IMR-90 (cell line): ENCODE results near the gene RASSF3. TPM values are rescaled to one million over a fixed set of nuclear protein-coding genes. Genes with fewer than 3 reads are reported as not detected.

Experiments used
- ATAC-seq: fragments of 200-7000 bp; cut with Tn5 transposase; 2 replicates; pipeline ENCODE4 v1.9.1; 2020; ENCODE audit warnings: low read depth, mild to moderate bottlenecking, moderate library complexity
- BruUV-seq: library from RNA; stranded (reverse); fragments of 400-500 nt; replicated peaks from 2 replicates; lab custom pipeline; 2021; lab: Mats Ljungman, UMichigan
- CTCF ChIA-PET: fragments of 300-600 bp; formaldehyde crosslinking; extraction: SDS; loops from one replicate; lab custom pipeline; 2021; ENCODE audit warnings: antibody characterized with exemption; lab: Yijun Ruan, JAX
- POLR2A ChIA-PET: fragments of 300-600 bp; sonication (Branson Sonifier 250); formaldehyde crosslinking; loops from one replicate; lab custom pipeline; 2022; ENCODE audit warnings: antibody characterized with exemption; ENCODE audit not compliant: unreplicated experiment; lab: Charles Lee
- DNase-seq: peaks from one replicate; pipeline ENCODE4 v3.0.0; 2013
- H2AFZ ChIP-seq: replicated peaks from 2 replicates; pipeline ENCODE3; 2013; ENCODE audit warnings: low read length, mild to moderate bottlenecking; ENCODE audit not compliant: poor library complexity
- H2AK5ac ChIP-seq: 2 replicates; pipeline ENCODE4 v1.6.1; 2013; ENCODE audit warnings: low read depth, low read length, inconsistent platforms
- H2AK9ac ChIP-seq: replicated peaks from 2 replicates; pipeline ENCODE3; 2013; ENCODE audit warnings: mild to moderate bottlenecking, low read depth, low read length, moderate library complexity; ENCODE audit not compliant: poor library complexity
- H2BK120ac ChIP-seq: 2 replicates; pipeline ENCODE4 v1.6.1; 2013; ENCODE audit warnings: low read depth, low read length, inconsistent platforms
- H2BK15ac ChIP-seq: 3 replicates; pipeline ENCODE4 v1.6.1; 2013; ENCODE audit warnings: low read depth, low read length, inconsistent platforms
- H2BK20ac ChIP-seq: 2 replicates; pipeline ENCODE4 v1.6.1; 2013; ENCODE audit warnings: low read depth, mild to moderate bottlenecking, inconsistent platforms, low read length, moderate library complexity
- H2BK5ac ChIP-seq: 2 replicates; pipeline ENCODE4 v1.6.1; 2013; ENCODE audit warnings: mild to moderate bottlenecking, low read depth, low read length, inconsistent platforms; ENCODE audit not compliant: poor library complexity, severe bottlenecking
- H3K14ac ChIP-seq: replicated peaks from 2 replicates; pipeline ENCODE4 v1.6.1; 2013; ENCODE audit warnings: low read depth, low read length, inconsistent platforms
- H3K18ac ChIP-seq: 2 replicates; pipeline ENCODE4 v1.6.1; 2013; ENCODE audit warnings: low read depth, low read length, control low read depth
- H3K23ac ChIP-seq: 2 replicates; pipeline ENCODE4 v1.6.1; 2013; ENCODE audit warnings: low read depth, low read length, inconsistent platforms
- H3K27ac ChIP-seq: 2 replicates; pipeline ENCODE4 v1.5.1; 2013; ENCODE audit warnings: mild to moderate bottlenecking, control low read depth, low read length; ENCODE audit not compliant: insufficient read depth
- H3K27me3 ChIP-seq: 2 replicates; pipeline ENCODE4 v1.6.1; 2013; ENCODE audit warnings: low read length; ENCODE audit not compliant: control insufficient read depth, insufficient read depth
- H3K36me3 ChIP-seq: 2 replicates; pipeline ENCODE4 v1.6.1; 2013; ENCODE audit warnings: low read length, mixed read lengths; ENCODE audit not compliant: control insufficient read depth, insufficient read depth
- H3K4ac ChIP-seq: 2 replicates; pipeline ENCODE4 v1.6.1; 2013; ENCODE audit warnings: low read depth, low read length, inconsistent platforms
- H3K4me1 ChIP-seq: 2 replicates; pipeline ENCODE4 v1.6.1; 2013; ENCODE audit warnings: low read length, mixed read lengths; ENCODE audit not compliant: control insufficient read depth, insufficient read depth
- H3K4me2 ChIP-seq: 2 replicates; pipeline ENCODE4 v1.6.1; 2013; ENCODE audit warnings: low read depth, mild to moderate bottlenecking, control low read depth, low read length, moderate library complexity
- H3K4me3 ChIP-seq: 2 replicates; pipeline ENCODE4 v1.5.1; 2013; ENCODE audit warnings: low read depth, mild to moderate bottlenecking, control low read depth, low read length, moderate library complexity; ENCODE audit not compliant: insufficient read depth
- H3K56ac ChIP-seq: 2 replicates; pipeline ENCODE4 v1.6.1; 2013; ENCODE audit warnings: low read length, inconsistent platforms; ENCODE audit not compliant: insufficient read depth; ENCODE audit errors: extremely low read depth
- H3K79me1 ChIP-seq, 2 experiments: 2 replicates each; pipeline ENCODE4 v1.6.1; 2013; ENCODE audit warnings: low read length in 2 of 2, inconsistent platforms in 1 of 2, low read depth in 1 of 2
- H3K9ac ChIP-seq: 2 replicates; pipeline ENCODE4 v1.6.1; 2013; ENCODE audit warnings: low read depth, low read length, control low read depth
- H3K9me1 ChIP-seq: 2 replicates; pipeline ENCODE4 v1.6.1; 2013; ENCODE audit warnings: low read length, inconsistent platforms; ENCODE audit not compliant: insufficient read depth
- H3K9me3 ChIP-seq: 2 replicates; pipeline ENCODE4 v1.6.1; 2013; ENCODE audit warnings: low read length; ENCODE audit not compliant: control insufficient read depth, insufficient read depth
- H4K20me1 ChIP-seq: 2 replicates; pipeline ENCODE4 v1.6.1; 2013; ENCODE audit warnings: low read length, inconsistent platforms; ENCODE audit not compliant: insufficient read depth
- H4K5ac ChIP-seq: 2 replicates; pipeline ENCODE4 v1.6.1; 2013; ENCODE audit warnings: mild to moderate bottlenecking, low read depth, low read length, control low read depth
- H4K8ac ChIP-seq, 2 experiments: 2 replicates each; pipeline ENCODE4 v1.6.1; 2013; ENCODE audit warnings: low read depth in 2 of 2, low read length in 2 of 2, control low read depth in 1 of 2, inconsistent platforms in 1 of 2
- H4K91ac ChIP-seq: 2 replicates; pipeline ENCODE4 v1.6.1; 2013; ENCODE audit warnings: low read depth, low read length, inconsistent platforms; ENCODE audit not compliant: insufficient read depth
- BHLHE40 ChIP-seq: fragments of 150-350 bp; IDR thresholded peaks from 2 replicates; pipeline ENCODE4 v1.6.1; 2016; ENCODE audit warnings: mild to moderate bottlenecking, low read depth, low read length
- CEBPB ChIP-seq: IDR thresholded peaks from 2 replicates; pipeline ENCODE4 v1.6.1; 2012; ENCODE audit warnings: low read depth, low read length, improper control_type of control experiment
- CHD1 ChIP-seq: IDR thresholded peaks from 2 replicates; pipeline ENCODE4 v1.6.1; 2012; ENCODE audit warnings: low read depth, low read length, improper control_type of control experiment
- CTCF ChIP-seq: conservative IDR thresholded peaks from 2 replicates; pipeline ENCODE4 v1.5.1; 2012; ENCODE audit warnings: mild to moderate bottlenecking, low read depth, low read length, improper control_type of control experiment
- ELK1 ChIP-seq: fragments of 150-350 bp; IDR thresholded peaks from 2 replicates; pipeline ENCODE4 v1.6.1; 2016; ENCODE audit warnings: low read depth, mild to moderate bottlenecking, low read length, moderate library complexity, borderline replicate concordance
- FOS ChIP-seq: fragments of 150-350 bp; IDR thresholded peaks from 2 replicates; pipeline ENCODE4 v1.6.1; 2016; ENCODE audit warnings: low read depth, low read length
- MAFK ChIP-seq: IDR thresholded peaks from 2 replicates; pipeline ENCODE4 v1.6.1; 2012; ENCODE audit warnings: low read depth, low read length, improper control_type of control experiment
- MAZ ChIP-seq: IDR thresholded peaks from 2 replicates; pipeline ENCODE4 v1.6.1; 2012; ENCODE audit warnings: low read depth, mild to moderate bottlenecking, low read length, improper control_type of control experiment, moderate library complexity, borderline replicate concordance
- MXI1 ChIP-seq: IDR thresholded peaks from 2 replicates; pipeline ENCODE4 v1.6.1; 2012; ENCODE audit warnings: low read depth, mild to moderate bottlenecking, low read length, moderate library complexity, borderline replicate concordance
- NFE2L2 ChIP-seq: fragments of 150-350 bp; IDR thresholded peaks from 2 replicates; pipeline ENCODE4 v1.6.1; 2016; ENCODE audit warnings: low read depth, mild to moderate bottlenecking, low read length
- POLR2A ChIP-seq: IDR thresholded peaks from 2 replicates; pipeline ENCODE4 v1.6.1; 2012; ENCODE audit warnings: mild to moderate bottlenecking, low read depth, low read length
- RAD21 ChIP-seq: IDR thresholded peaks from 2 replicates; pipeline ENCODE4 v1.6.1; 2012; ENCODE audit warnings: low read length, improper control_type of control experiment
- RFX5 ChIP-seq: IDR thresholded peaks from 2 replicates; pipeline ENCODE4 v1.8.0; 2012; ENCODE audit warnings: low read depth, mild to moderate bottlenecking, low read length, moderate library complexity
- USF2 ChIP-seq: fragments of 150-350 bp; IDR thresholded peaks from 2 replicates; pipeline ENCODE4 v1.6.1; 2017; ENCODE audit warnings: mild to moderate bottlenecking, antibody characterized with exemption, low read length, low read depth
- WGBS, 2 experiments: methylation state at CpG; one replicate each; pipeline versions ENCODE4 v1.1.5 to v1.1.7; 2013; ENCODE audit warnings: missing lambda C conversion rate in 2 of 2; ENCODE audit not compliant: insufficient read length in 1 of 2; ENCODE audit errors: extremely low coverage in 2 of 2; 5-methylcytosine and 5-hydroxymethylcytosine counted together
- dilution Hi-C: fragments of 300-500 bp; cut with HindIII; formaldehyde crosslinking; loops from one replicate; pipeline ENCODE4 v1.14.3; 2018; ENCODE audit warnings: low sequenced_read_pairs; ENCODE audit not compliant: unreplicated experiment
- in situ Hi-C: fragments of 300-500 bp; cut with MboI; formaldehyde crosslinking; loops from 3 replicates; pipeline ENCODE4 v1.14.3; 2019; ENCODE audit warnings: low sequenced_read_pairs, inconsistent platforms, mixed read lengths
- intact Hi-C: fragments of 100-400 bp; cut with micrococcal nuclease; formaldehyde crosslinking; loops from 2 replicates; pipeline ENCODE4 v1.10.0; 2022
- polyA plus RNA-seq, 3 experiments: library from polyadenylated mRNA; depleted of rRNA; stranded (reverse); fragments of >200 nt; gene quantifications; 2 replicates each; pipeline ENCODE4 v1.2.3, GENCODE V29; 2012; ENCODE audit warnings: low replicate concordance in 1 of 3
- total RNA-seq: library from RNA; depleted of rRNA; stranded (reverse); fragments of >200 nt; gene quantifications from 2 replicates; pipeline ENCODE4 v1.2.3, GENCODE V29; 2012

The RASSF3 gene
- total and polyA plus RNA-seq, 2 of the 4 experiments (the other 2 are of a cell fraction), result 18.7 to 39.3 TPM

- BruUV-seq, result no TSS peak
- Histone ChIP-seq H3K14ac (0 out of 2 replicates have a peak overlapping the region, but pooled peaks have one; percentile 32), H4K8ac (peak overlapping the region in 1 of 2 experiments; percentile 34; a peak in 1 of 4 replicates), H3K27me3 (no peaks in the 10 kb centered on the region), H3K4me1 (peaks cover 11% of the 10 kb centered on the region), H3K23ac (no peak overlapping the region), H2BK15ac (no peak overlapping the region), H3K27ac (no peak overlapping the region; the same call in 1 of the 2 replicates), H3K9me1 (peaks cover 17% of the 10 kb centered on the region), H4K20me1 (peaks cover 33% of the 10 kb centered on the region; the same call in 1 of the 2 replicates), H3K56ac (no peak overlapping the region), H2AFZ (no peak overlapping the region), H4K5ac (0 out of 2 replicates have a peak overlapping the region, but pooled peaks have one; percentile 2), H2BK5ac (no peak overlapping the region), H2AK9ac (no peak overlapping the region), H3K4me3 (no peak overlapping the region), H3K4ac (no peak overlapping the region), H3K36me3 (no peaks in the 10 kb centered on the region), H3K18ac (no peak overlapping the region), H2BK120ac (peak overlapping the region; percentile 57; the same call in 1 of the 2 replicates), H2AK5ac (peak overlapping the region; percentile 45; the same call in 1 of the 2 replicates), H3K9me3 (no peaks in the 10 kb centered on the region), H3K9ac (no peak overlapping the region), H3K79me1 (peaks cover 30 to 89% of the 10 kb centered on the region in 2 experiments), H3K4me2 (no peak overlapping the region), H2BK20ac (no peak overlapping the region), H4K91ac (no peak overlapping the region)
- POLR2A ChIA-PET, result no interaction called here
- TF ChIP-seq POLR2A (no peak), BHLHE40 (no peak), CEBPB (no peak), MAFK (no peak), FOS (no peak), RAD21 (no peak), ELK1 (no peak), USF2 (no peak), CHD1 (no peak), MXI1 (no peak), CTCF (no peak), MAZ (no peak), RFX5 (no peak), NFE2L2 (no peak)
- in situ Hi-C loops, result no loop called here
- WGBS, 2 experiments, result 24% methylated on average over 4 of the region's 9 CpGs; no CpG with 5 or more reads in 1 of the 2 experiments
- ATAC-seq (no peak), DNase-seq (peak; percentile 65)
- CTCF ChIA-PET, result no interaction called here
- dilution Hi-C loops, result no loop called here
- intact Hi-C loops, result no loop called here
These were observed 69.2 kb downstream of the RASSF3 start for GRCh38 chr12:64679487-64680001.
